ENCODE measurements around the gene PTTG1IP.

The PTTG1IP gene

DNA sequence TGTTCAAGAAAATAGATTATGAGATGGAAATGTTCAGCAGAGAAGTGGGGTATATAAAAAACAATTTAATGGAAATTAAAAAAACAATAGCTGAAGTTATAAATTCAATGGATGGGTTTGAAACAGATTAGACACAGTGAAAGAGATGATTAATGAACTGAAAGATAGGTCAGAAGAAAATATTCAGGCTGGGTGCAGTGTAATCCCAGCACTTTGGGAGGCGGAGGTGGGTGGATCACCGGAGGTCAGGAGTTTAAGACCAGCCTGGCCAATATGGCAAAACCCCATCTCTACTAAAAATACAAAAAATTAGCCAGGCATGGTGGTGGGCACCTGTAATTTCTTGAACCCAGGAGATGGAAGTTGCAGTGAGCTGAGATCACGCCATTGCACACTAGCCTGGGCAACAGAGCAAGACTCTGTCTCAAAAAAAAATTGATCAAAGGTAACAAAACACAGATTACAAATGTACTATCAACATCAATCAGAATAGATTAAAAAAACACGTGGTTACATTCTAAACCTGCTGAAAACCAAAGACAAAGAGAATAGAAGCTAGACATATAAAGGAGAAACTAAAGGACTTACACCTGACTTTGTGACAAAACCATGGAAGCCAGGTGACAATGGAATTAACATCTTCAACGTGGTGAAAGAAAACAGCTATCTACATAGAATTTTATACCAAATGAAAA lies 50.9 kb downstream of the PTTG1IP start:
- DNase-seq (ENCODE audit: low spot score), result peak; percentile 41

DNA sequence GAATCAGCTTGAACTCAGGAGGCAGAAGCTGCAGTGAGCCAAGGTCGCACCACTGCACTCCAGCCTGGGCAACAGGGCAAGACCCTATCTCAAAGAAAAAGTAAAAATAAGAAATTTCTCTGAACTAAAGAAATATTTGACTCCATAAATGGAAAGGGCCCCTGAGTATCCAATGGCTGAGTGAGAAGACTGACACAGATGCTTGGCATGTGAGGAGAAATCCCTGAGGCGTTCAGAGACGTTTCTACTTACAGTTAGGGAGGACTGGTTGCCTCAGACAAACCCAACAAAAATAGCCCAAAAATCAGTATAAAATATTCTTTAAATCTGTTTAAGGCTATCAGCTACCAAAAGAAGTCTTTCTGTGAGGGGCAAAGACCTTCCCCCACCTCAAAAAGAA lies 52.6 kb downstream of the PTTG1IP start:
- no peak for DNase-seq (ENCODE audit: low spot score)

DNA sequence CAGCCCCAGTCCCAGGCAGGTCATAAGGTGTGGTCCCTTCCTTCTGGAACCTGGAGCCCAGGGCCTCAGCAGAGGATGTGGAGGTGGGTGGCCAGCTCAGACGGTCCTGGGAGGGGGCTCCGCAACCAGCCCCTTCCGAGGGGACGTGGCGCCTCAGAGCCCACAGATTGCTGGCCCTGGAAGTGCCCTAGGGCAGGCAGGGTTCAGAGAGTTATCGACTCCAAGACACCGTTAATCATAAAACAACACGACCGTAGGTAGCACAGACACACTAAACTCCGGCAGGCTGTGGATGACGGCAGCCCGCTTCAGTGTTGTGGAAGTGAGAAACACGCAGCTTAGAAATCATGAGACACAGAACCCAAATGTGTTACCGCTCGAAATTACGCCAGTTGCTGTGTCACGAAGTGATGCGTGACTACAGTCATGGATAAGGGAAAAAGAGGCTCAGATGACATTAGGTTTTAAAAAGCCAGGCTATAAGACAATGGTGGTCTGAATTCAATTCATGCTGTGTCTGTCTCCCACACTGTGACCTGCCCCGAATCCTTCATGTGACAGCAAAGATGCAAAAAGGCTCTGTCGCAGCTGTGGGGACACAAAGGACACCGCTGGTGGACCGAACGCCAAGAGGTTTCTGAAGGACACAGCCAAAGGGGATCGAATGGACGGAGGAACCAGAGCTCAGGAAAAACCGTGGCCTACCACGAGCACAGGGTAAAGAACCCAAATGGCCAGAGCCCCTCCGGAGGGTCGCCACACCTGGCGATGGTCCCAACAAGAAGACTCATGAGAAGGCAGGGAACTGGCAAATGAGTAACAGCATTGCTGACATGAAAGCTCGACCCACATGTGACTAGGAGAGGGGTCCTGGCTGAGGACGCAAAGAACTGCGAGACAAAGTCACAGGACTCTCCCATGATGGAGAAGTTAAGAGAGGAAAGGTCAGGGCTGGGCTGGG lies 53.9 kb downstream of the PTTG1IP start:
- no peak for DNase-seq (ENCODE audit: low spot score)

DNA sequence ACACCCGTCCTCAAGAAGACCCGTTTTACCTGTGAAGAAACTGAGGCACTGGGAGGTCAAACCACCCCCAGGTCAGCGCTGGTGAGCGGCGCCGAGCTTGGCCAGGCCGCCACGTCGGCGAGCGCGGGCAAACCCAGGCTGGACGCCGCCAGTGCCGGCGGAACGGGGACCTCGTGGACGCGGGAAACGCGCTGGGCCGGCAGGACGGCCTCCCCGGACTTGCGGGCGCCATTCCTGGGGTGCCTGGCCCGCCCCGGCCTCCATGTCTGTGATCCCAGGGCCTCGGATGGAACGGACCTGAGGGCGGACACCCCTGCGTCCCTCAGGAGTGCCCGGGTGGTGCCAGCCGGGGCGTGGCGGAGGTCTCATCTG lies 54.9 kb downstream of the PTTG1IP start:
- DNase-seq (ENCODE audit: low spot score), result no peak

DNA sequence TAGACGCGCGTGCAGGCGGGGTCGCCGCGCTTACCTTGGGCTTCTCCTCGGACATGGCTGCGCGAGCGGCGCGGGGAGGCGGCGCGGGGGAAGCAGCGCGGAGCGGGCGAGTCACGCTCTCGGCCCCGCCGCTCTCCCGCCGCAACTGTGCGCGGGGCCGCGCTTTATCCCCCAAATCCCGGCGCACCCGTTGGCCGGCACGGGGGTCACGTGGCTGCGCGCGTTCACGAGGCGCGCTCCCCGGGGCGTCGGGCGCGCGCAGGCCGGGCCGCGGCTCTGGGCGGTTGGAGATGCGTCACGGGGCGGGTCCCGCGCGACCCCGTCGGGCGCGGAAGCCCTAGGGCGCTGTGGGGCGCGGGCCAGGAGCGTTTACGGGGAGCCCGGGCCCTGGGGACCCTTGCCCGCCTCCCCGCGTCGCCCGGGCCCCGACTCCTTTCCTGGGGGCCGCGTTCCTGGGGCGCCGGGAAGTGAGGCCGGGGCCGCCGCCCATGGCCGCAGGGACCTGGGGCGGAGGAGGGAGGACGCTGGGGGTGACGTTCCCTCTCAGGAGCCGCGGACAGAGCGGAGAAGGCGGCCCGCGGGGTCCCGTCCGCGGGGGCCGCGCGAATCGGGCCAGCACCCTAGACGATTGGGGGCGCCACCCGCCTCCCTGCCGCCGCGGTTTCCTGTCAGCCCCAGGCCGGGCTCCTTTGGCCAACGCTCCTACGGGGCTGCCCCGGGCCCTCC lies 55.4 kb downstream of the PTTG1IP start, which contains the start of gene SUMO3:
TSS of gene SUMO3 (minus strand) at position 149 of the 726 bp plus-strand sequence. CDS start at position 55, 94 bp downstream.
- peak; percentile 88 for DNase-seq (ENCODE audit: low spot score)

DNA sequence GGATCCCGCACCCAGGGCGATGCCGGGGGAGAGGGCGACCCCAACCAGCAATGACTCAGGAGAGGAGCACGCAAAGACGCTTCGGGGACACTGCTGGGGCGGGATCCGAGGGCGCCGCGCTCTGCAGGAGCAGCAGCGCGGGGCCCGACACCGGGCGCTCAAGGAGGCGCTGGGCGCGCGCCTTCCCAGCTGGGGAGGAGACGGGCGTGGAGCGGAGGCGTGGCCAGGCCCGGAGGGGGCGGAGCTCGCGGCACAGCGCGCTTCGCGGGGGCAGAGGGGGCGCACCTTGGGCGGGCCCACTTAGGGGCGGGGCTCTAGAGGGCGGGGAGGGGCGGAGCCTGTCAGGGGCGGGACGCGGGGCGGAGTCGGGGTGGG lies 56.0 kb downstream of the PTTG1IP start:
- DNase-seq (ENCODE audit: low spot score), result peak; percentile 85

DNA sequence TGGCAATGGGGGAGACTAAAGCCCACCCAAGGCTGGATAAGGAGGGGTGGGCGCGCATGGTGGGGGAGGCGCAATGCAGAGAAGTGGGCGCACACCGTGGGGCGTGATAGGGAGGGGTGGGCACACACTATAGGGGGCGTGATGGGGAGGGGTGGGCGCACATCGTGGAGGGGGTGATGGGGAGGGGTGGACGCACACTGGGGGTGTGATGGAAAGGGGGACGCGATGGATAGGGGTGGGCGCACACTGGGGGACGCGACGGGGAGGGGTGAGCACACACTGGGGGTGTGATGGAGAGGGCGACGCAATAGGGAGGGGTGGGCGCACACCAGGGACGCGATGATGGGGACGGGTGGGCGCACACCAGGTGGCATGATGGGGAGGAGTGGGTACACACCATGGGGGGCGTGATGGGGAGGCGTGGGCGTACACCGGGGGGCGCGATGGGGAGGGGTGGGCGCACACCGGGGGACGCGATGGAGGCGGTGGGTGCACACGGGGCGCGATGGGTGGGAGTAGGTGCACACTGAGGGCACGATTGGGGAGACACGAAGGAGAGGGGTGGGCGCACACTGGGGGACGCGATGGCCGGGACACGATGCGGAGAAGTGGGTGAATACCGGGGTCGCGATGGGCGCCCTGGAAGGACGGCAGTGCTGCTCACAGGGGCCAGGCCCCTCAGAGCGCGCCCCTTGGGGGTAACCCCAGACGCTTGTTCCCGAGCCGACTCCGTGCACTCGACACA lies 56.6 kb downstream of the PTTG1IP start:
- DNase-seq (ENCODE audit: low spot score), result no peak

DNA sequence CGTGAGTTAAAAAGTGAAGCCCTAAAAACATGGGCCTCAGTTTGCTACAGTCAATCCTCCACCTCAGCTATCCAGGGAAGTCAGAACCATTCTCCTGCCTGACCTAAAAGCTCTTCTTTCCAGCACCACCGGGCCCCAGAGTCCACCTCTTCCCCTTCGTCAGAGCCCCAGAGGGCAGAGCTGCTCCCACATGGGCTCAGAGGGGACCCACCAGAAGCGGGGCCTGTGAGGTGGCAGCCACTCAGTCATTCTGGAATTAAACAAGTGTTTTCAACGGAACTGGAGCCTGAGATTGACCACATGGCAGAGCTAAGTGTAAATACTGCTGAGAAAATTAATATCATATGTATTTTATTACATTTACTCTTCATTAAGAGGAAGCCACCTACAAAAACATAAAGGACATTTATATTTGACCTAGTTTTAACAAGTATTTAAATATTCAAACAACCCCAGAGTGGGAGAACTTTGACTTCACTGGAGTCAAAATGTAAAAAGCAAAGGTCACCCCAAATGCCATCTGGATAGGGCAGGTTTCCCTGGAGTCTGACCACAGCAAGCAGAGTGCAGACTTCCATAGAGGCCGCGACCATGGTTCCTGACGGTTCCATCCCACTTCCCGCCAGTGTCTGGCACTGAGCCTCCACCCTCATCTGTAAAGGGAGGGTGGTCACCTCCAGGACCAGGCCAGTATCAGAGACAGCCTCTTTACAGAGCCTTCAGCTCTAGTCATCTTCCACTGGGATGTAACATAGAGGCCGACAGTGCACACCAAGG lies 57.5 kb downstream of the PTTG1IP start:
- no peak for DNase-seq (ENCODE audit: low spot score)

DNA sequence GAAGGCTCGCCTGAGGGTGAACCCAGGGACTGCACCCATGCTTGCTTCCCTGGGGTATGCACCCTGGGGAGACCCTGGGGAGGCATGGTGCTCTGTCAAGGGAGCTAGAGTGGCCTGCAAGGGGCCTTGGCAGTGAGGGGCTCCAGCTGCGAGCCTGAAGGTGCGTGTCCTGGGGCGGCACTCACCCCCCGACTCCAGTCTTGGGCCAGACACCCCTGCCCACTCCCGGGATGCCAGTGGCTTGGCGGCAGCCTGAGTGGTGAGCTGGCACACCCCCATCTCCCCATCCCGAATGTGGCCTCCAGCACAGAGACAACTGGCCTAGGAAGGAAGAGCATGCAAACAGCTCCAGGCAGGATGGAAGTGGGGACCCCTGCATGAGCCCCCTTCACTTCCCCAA lies 58.3 kb downstream of the PTTG1IP start:
- DNase-seq (ENCODE audit: low spot score), result no peak

DNA sequence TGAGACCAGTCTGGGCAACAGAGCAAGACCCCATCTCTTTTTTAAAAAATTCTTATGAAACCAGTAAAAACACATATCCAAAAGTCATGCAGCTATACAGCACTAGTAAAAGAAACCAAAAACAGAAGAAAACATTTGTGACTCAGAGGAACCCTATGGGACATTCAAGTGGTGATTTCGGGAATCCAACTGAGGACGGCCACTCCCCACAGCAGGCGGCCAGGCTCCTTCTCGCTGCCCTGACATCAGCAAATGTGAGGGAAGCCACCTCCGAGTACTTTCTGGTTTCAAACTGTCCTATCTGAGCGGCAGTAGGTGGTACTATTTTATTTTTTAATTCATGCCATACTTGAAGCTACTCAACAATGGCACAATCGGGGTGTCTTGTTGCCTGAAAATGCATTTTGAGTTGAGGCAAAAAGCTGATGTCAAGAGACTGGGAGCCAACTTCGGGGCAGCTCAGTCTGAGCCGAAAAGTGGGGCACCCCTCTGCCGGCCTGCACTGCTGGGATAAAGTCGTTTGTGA lies 58.9 kb downstream of the PTTG1IP start:
- DNase-seq (ENCODE audit: low spot score), result no peak

DNA sequence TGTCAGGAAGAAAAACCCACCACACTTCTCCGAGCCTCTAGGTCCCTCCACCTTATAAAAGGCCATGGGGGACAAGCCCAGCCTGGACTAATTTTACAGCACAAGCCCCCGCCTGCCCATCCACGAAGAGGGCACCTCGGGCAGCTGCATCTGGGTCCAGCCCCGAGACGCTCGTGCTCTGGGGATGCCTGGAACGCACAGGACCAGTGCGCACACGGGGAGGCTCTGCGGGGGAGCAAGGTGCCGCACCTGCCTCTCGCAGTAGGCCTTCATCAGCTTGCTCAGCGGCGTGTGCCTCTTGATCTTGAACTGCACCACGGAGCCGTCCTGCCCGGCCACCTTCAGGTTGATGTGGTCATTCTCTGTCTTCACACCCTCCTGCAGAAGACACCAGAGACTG lies 59.8 kb downstream of the PTTG1IP start:
- DNase-seq (ENCODE audit: low spot score), result no peak

DNA sequence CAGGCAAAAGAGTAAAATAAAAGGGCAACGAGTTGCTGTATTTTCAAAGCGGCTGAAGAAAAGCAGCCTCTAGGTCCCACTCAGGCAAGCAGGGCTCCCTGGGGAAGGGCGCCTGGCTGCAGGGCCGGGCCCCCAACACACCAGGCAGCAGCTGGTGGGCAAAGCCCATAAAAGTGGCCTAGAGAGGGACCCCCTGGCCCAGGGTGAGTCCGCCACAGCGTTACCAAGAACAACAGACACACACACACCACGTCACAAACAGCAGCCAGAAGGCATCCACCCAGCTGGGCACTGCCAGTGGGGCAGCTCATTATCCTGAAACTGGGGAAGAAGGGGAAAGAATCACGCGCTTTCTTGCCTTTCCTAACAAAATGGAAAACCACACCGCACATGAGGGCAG lies 60.3 kb downstream of the PTTG1IP start:
- DNase-seq (ENCODE audit: low spot score), result no peak

DNA sequence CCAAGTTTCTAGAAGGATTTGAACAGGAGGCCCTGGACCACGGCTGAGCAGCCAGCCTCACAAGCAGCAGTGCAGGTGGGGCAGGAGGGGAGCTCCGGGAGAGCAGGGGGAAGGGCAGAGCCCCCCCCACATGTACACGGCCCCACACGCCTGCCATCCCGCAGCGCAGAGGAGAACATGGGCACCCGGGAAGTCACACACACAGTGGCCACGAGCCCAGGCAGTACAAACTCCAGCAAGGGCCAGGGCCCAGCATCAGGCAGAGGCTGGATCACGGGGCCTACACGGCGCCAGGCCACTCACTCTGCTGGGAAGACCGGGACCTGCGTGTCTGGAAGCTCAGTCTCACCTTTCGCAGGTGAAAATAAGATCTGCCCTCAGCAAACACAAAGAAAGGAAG lies 60.9 kb downstream of the PTTG1IP start:
- no peak for DNase-seq (ENCODE audit: low spot score)

DNA sequence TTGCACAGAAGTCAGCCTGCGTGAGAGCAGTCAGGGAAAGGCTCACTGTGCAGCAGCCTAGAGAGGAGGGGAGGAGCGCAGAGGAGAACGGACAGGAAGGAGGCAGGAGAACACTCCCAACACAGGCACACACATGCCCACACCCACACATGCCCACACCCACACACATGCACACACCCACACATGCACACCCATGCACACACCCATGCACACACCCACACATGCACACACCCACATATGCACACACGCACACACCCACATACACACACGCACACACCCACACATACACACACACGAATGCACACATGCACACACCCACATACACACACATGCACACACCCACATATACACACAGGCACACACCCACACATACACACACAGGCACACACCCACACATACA lies 62.7 kb downstream of the PTTG1IP start:
- no peak for DNase-seq (ENCODE audit: low spot score)

DNA sequence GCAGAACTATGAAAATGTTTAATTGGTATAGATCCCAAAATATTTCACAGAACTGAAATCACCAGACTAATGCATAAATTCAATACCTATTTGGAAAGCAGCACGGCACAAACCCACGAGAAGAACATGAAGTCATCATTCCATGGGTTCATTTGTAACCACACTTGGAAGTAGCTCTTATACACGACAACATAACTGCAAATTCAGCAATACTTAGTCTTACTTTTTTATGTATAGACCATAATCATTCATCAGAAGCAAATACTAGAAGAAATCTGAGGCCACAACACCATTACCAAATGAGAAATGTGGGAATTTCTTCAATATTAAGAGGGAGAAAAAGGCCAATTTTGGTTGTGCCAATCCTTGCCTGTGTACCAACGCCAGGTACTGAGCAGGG lies 67.6 kb downstream of the PTTG1IP start:
- no peak for DNase-seq (ENCODE audit: low spot score)

DNA sequence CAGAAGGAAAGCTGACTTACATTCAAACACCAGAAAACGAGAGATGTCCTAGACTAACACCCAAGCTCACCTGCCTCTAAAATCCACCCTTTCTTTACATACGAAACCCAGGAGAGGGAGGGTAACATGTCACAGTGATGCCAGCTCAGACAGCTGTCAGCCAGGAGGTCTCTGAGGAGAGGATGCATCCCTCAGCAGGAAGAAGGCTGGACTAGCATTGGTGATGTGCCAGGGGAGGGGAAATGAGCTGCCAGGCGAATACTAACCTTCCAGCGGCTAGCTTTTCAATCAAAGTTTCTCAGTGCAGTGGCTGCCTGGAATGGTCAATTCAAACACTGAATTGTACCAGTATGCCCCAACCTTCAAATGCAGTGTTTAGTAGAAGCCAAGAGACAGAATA lies 68.3 kb downstream of the PTTG1IP start:
- no peak for DNase-seq (ENCODE audit: low spot score)

DNA sequence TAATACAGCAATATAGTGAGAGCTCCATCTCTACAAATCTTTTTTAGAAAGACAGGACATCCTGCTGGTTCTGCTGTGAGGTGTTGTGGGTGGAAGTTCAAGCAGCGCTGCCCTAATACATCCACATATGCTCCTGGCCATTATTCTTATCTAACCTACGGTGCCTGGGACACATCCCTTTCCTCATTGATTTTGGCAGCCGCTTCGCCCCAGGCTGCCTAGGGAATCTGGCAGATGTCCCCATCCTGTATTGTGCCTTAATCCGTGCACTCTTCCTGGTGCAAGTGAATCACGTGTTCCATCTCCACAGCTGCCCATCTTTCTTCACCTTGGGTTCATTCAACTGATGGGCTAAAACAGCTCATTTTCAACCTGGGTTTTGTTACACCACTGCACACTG lies 68.7 kb downstream of the PTTG1IP start:
- DNase-seq (ENCODE audit: low spot score), result no peak

DNA sequence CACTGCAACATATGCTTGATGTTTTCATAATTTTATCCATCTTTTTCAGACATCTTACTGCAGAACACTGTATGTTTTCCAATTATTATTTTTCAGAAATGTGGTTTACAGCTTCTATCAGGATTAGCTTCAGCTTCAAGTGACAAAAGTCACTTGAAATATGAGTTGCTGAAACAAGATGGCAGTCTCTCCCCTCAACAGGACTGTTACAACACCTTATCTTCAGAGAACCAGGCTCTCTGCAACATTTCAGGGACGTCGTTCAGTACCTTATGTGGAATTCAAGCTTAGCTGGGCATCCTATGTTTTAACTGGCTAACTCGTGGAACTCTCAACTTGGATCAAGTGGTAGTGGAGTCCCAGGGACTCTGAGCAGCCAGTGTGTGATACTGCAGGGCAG lies 69.8 kb downstream of the PTTG1IP start:
- no peak for DNase-seq (ENCODE audit: low spot score)

DNA sequence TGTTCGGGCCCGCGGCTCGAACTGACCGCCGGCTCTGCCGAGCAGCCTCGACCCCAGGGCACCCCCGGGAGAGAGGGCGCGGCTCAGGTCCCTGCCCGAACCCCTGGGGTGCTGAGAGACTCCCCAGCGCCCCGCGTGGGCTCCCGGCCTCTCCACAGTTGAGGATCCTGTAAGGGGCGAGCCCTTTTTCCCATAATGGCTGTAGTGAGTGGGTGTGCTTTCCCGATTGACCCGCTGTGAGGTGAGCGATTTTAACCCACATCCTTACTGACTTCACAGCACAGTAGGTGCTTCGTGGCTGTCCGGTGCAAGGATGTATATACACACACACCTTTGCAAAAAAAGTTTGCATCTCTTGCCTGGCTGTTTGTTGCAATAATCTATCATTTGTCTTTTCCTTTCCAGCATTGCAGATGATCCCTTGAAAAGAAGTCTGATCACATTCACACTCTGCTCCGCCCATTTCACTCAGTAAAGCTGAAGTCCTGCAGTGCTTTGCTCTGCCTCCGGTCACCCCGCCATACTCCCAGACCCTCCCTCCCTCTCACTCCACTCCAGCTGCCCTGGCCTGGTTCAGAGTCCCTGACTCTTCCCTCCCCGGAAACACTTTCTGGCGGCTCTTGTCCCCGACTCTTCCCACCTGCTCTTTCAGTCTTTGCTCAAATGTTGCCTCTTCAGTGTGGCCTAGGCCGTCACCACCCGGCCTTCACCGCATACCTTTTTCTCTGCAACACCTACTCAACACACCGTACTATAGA lies 70.9 kb downstream of the PTTG1IP start:
- DNase-seq (ENCODE audit: low spot score), result peak; percentile 34
